Amygdala (tissue), 56 donors: ENCODE measurements around the gene PAK1.
"Not testable (repeated sequence)": the region's sequence is repeated elsewhere in the genome, so short reads cannot be mapped to it uniquely, and the experiment has no call there.

Source experiments
- DNase-seq, 56 donors: peaks; one replicate each; lab custom pipeline; 2025; lab: John Stamatoyannopoulos, UW

Gene PAK1

DNA sequence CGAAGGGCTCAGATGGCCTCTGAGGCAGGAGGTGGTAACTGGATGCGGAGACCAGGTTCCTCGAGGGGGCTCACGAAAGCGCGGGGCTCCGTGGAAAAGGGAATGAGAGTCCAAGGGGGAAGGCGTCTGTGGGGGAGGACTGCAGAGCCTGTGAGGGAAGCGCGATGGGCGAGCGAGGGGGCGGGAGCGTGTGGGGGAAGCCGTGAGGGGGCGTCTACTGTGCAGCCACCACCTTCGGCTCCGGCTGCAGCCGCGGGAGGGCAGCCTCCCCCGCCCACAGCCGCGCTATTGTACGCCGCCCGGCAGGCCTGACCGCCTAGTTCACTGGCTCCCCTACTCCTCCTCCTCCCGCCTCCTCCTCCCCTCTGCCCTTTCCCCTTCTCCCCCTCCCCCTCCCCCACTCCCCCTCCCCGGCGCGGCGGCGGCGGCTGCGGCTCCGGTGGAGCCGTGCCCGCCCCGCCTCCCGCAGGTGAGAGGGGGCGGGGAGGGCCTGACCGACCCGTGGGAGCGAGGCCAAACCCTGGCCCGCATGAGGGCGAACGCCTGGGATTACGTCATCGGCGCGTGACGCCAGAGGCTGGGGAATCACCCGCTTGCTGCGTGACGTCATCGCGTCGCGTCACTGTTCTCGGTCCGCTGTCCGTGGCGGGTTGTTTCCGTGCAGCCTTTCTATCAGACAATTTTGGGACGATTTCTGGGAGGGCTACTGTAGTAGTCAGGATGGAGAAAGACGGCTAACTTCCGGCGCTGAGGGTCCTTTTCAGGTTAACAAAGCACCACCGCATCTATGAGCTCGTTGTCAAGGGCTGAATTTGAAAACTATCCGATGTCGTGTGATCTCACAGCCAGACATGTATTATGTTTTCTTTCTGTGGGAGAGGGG, at the start of gene PAK1:
PAK1 (minus strand) TSS at position 294 of the 883 bp plus-strand sequence. CDS start 81,574 bp downstream, outside the sequence.
- DNase-seq, result peak in 52 of 56 donors; percentile 32 to 98 (median 74)

DNA sequence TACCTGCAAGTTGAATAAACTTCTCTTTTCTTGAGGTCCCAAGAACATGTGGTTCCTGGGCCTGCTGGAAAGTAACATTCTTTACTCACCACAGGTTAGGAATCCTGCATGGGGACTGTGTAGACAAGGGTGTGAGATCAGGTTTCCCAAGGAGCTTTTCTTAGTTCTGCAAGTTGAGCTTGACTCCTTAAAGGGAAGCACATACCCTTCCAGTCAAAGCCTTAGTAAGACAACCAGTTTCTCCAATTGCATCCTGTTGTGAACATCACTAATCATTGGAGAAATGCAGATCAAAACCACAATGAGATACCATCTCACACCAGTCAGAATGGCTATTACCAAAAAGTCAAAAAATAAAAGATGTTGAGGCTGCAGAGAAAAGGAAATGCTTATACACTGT, 48.3 kb upstream of the PAK1 start:
- no peak for DNase-seq

DNA sequence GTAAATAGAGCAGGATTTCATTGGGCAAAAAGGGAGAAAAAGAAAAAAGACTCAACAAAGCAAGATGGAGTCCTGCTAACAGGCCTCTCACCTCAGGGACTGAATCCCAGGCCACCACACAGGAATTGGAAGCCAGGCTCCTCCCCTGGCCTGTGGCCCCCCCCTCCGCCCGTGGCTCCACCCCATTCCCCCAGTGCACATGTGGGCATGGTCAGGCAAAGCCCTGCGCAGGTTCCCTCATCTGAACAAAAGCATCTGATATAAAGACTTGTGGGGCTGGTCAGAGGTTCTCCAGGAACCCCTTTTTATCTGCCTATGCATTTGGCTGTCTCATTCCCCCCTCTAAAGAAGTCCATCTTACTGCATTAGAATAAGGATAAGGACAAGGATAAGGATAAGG, 46.0 kb upstream of the PAK1 start:
- DNase-seq, result no peak

DNA sequence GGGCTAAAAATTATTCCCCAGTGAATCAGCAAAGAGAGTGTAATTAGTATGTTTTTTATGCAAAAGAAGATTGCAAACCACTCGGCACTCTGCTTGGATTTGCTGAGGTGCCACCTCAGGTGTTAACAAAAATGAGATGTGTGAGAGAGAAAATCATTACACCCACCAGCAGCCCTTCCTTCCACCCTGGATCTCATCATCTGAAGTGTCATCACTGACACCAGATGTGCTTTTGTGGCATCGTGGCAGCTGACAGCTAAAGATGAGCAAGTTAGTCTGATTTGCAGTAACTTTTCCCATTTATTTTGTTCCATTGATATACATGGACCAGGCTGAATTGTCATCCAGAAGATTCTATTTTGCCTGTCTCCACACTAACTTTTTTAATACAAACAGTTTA, 44.6 kb upstream of the PAK1 start:
- no peak for DNase-seq

DNA sequence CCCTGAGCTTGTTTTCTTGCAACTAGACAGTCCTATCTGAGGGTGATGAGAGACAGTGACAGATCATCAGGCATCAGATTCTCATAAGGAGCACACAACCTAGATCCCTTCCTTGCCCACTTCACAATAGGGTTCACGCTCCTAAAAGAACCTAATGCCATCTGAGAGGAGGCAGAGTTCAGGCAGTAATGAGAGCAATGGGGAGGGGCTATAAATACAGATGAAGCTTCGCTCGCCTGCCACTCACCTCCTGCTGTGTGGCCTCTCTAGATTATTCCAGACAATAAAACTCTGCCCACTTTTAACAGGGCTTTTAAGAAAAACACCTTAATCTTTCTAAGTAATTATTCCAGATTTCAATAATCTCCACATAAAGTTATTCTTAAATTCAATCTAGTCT, 43.9 kb upstream of the PAK1 start:
- DNase-seq, result no peak

DNA sequence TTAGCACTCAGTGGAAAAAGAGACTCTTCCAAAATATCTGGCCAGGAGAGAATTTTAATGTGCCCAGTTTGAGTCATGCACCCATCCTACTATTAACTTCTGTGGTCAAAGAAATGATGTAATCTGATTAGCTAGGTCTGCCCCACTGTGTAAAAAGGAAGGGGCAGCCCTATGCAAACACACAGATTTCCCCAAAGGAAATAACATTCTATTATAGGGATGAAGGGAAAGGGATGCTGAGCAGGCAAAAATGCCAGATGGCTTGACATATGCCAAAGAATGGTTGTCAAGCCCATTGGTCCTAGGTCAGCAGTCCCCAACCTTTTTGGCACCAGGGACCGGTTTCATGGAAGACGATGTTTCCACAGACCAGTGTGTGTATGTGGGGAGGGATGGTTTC, 43.3 kb upstream of the PAK1 start:
- DNase-seq, result no peak

DNA sequence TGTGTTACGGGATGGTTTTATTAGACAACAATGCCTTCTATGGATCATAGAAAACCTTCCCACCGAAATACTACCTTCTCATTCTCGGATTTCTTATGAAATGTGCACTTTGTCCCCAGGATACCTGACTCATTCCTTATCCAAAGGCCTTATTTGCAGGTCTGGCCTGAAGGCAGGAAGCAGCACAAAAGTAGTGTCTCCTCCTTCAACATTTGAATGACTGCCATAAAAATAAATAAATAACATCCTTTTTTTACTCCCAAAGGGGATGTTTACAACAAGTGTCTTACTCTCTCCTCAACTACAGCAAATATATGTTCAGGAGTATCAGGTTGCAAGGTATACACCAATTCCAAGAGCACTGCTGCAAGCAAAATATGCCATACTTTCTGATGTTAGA, 41.6 kb upstream of the PAK1 start:
- DNase-seq, result no peak

DNA sequence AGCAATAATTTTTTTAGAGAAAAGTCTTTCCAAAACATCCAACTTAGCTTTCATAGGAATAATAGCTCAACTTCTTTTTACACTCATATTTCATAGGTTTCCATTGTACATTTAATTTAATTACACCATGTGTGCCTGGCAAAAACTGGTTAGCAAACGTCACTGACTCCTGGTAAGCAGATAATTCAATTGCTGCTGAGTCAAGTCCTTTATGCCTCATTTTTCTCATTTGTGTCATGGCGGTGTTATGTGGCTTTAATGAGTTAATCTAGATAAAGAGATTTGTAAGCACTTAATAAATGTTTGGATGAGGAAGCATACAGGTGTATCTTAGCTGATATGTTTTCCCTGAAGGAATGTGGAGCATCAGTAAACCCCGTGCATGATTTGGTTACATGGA, 41.2 kb upstream of the PAK1 start:
- DNase-seq, result no peak

DNA sequence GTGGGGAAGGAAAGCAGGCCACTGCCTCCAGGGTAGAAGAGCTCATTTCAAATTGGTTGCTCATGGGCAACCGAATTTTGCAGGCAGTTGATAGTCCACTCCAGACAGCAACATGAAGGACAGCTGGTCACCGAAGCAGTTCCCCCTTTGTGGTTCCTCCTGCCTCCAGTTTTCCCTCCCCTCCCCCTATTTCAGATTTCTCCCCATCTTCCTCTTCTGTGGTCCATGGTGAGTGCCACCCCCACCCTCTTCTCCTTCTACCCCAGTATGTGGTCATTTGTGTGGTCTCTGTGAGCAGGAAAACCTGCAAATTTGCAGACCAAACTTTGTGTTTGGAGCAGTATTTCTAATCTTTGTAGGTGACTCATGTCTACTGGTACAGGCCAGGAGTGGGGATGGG, 38.2 kb upstream of the PAK1 start:
- DNase-seq, result peak in 1 of 56 donors; percentile 15

DNA sequence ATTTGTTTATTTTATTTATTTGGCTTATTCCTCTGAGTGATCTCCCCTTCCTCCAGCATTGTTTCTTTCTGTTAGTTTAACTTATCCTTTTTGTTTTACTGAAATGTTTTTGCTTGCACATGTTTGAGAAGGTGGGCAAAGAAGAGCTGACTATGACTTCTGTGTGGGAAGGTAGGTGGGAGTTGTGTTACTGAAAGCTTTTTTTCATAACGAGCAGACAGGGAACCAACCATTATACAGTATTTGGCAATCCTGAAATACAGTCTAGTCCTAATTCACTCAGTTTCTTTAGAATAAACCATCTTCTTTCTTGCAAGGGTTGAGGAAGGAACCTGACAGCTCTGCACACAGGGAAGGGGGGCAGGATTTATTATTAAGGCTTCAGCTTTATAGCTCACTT, 37.0 kb upstream of the PAK1 start:
- DNase-seq, result no peak

DNA sequence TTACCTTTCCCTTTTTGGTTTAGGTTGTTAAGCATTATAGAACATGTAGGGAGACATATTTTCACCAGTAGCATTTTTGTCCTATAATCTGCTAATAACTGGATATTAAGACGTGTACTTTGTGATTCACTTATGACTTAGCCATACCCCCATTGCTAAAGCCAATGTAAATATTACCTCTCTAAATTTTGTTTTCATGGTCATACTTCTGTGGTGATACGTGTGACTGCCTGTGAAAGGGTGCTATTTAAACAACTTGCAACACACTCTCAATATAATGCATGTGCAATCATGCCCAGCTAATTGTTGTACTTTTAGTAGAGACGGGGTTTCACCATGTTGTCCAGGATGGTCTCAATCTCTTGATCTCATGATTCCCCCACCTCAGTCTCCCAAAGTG, 36.2 kb upstream of the PAK1 start:
- no peak for DNase-seq

DNA sequence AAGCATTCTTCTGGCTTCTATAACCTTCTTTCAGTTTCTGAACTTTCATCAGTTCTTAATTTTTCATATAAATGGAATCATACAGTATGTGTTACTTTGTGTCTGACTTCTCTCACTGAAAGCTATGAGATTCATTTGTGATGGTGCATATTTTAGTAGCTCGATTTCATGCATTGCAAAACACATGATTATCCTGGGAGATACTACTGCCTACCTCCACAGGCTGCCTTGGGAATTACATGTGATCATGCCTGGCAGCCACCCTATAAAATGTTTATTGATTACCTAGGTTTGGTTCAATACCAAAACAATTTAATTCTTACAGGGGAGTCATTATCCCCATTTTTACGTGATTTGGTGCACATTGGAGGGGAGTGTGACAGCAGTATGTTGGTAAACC, 34.1 kb upstream of the PAK1 start:
- DNase-seq, result no peak

DNA sequence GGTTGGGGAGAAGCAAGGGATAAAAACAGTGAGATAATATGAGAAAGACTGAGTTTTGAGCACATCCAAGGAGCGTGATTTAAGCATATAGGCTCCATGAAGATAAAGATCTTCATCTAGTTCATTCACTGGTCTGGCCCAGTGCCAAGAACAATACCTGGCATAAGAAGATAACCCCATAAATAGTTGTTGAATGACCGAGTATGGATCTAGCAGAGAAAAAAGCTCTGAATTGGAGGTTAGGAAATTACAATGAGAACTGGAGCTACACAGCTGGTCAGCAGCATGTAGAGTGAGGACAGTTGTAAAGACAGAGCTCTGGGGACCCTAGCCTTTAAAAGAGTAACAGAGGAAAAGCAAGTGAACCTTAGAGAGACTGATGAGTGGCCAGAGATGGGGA, 33.0 kb upstream of the PAK1 start:
- no peak for DNase-seq

DNA sequence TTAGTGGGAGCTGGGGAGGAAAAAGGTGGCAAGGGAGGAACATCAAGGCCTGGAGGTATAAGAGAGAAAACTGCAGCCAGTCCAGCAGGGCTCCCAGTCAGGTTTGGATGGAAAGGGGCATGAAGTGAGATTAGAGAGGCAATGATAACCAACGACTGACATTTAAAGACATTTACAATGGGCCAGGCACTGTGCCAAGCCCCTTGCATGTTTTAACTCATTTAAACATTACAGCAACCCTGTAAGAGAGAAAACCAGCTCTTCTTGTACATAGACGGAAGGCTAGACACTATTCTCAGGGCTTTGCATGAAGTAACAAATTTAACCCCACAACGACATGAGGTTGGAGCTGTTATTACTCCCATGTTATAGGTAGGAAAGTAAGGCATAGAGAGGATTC, 32.1 kb upstream of the PAK1 start:
- no peak for DNase-seq

DNA sequence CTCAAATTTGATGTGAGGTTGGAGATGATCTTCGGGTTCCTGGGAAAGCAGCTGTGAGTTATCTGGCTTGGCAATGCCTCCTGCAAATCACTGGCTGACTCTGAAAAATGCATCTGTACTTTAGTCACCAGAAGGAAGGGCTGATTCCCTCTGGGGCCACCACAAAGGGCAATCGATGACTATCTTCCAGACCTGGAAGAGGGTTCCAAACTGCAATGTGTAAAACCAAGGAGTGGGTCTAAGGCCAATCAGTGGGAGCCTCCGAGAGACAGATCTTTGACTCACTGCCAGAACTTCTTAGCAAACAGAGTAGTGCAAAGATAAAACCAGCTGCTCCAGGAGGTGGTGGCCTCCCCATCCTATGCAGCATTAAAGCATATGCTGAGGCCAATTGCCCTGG, 29.1 kb upstream of the PAK1 start:
- no peak for DNase-seq

DNA sequence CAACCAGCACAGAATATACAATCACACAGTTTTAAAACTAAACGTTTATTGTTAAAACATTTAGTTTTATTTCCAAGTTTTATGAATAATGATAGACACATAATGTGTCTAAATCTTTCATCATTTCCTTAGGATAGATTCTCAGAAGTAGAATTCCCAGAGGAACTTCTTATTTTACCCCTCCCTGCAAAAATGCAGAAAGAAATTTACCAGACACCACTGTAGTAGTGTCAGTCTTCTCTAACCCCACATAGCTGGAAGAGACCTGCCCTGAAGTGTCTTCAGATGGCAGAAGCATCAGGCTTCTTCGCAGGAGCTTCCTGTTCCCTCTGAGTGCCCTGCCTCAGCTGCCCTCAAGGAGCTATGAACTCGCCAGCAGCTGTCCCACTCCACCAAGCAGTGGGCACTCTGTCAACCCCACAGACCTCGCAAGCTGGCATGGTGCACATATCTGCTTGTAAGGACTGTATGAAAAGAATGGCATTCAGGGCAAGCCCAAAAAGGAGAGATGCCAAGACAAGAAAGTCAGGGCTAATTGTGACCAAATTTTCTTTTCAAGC, 28.5 kb upstream of the PAK1 start:
- no peak for DNase-seq

DNA sequence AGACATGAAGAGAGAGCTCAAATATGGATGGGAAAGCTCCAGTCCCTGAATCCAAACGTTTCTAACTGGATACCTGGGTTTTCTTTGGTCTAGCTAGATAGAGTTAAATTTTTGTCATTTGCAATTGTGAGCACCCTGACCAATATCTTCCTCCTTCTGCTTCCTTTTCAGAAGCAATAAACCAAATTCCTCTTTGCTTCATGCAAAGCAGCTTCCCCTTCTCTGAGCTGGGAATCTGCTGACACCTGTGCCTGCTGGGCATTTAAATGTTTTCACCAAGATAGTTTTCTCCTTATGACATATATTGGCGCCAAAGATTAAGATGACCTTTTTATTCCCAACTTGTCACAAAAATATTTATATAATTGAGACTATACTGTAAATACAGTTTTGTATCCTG, 27.9 kb upstream of the PAK1 start:
- DNase-seq, result no peak

DNA sequence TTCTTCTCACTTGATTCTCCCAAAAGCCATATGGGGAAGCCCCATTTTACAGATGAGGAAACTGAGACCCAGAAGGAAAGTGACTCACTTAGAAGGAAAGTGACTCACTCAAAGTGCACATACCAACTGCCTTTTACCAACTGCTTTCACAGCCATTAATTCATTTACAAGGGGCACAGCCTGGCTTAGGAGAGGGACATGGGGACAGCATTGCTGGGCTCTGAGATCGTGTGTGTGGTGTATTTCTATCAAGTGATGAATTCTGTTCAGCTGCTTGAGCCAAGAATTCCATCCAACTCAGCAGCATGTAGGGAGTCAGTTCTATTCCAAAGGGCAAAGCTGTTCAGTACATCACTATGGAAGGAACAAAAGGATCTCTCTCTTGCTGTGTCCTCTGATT, 23.5 kb upstream of the PAK1 start:
- no peak for DNase-seq

DNA sequence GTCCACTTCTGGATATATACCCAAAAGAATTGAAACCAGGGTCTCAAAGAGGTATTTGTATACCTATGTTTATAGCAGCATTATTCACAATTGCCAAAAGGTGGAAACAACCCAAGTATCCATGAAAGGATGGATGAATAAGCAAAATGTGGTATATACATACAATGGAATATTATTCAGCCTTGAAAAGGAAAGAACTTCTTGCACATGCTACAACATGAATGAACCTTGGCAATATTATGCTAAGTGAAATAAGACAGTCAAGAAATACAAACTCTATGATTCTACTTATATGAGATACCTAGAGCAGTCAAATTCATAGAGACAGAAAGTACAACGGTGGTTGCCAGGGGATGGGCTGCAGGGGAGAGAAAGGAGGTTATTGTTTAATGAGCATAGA, 21.6 kb upstream of the PAK1 start:
- no peak for DNase-seq

DNA sequence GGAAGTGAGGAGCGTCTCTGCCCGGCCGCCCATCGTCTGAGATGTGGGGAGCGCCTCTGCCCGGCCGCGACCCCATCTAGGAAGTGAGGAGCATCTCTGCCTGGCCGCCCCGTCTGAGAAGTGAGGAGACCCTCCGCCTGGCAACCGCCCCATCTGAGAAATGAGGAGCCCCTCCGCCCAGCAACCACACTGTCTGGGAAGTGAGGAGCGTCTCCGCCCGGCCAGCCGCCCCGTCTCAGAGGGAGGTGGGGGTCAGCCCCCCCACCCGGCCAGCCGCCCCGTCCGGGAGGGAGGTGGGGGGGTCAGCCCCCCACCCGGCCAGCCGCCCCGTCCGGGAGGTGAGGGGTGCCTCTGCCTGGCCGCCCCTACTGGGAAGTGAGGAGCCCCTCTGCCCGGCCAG, 16.1 kb upstream of the PAK1 start:
- not testable (repeated sequence) for DNase-seq

DNA sequence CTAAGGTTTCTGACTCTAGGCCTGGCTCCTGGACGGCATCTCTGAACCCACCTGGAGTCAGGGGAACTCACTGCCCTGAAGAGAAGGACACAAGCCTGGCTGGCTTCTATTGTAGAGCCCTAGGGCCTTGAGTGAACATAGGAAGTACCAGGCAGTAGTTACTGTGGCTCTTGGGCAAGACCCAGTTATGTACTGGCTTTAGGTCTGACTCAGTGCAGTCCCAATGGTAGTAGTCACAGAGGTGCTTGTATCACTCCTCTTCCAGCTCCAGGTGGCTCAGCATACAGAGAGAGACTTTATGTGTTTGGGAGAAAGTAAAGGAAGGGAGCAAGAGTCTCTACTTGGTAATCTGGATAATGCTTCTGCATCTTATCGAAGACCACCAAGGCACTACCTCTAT, 13.9 kb upstream of the PAK1 start:
- DNase-seq, result no peak

DNA sequence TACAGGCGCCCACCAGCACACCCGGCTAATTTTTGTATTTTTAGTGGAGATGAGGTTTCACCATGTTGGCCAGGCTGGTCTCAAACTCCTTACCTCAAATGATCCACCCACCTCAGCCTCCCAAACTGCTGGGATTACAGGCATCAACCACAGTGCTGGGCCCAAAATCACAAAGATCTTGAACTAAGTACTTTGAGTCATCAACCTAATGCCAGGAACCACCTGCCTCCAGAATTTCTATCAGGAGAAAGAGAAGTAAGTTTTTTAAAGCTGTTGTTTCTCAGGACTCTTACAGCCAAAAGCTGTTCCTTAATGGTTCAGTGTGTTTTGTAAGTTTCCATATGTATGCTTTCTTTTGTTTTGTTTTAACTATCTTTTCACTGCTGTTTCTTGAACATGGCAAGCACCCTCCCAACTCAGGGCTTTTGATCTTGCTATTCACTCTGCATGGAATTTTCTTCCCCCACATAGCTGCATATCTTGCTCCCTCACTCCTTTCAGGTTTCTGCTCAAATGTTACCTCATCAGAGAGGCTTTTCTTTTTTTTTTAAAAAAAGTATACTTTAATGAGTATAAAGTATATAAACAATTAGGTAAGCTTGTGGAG, 6.0 kb upstream of the PAK1 start:
- no peak for DNase-seq
